ENCODE results near the gene KCTD7.

- no peak for TF ChIP-seq MAX (IDR thresholded peaks at IDR 0.05)
- TF ChIP-seq YY1 (IDR thresholded peaks at IDR 0.05), result no peak
These were observed 2.8 kb downstream of the KCTD7 start for GRCh38 chr7:66631471-66631870.
